Calu3 (cell line): ENCODE measurements around the gene SMC6. TPM values are rescaled to one million over a fixed set of nuclear protein-coding genes. Genes with fewer than 3 reads are reported as not detected.

Experiments
- Bru-seq: library from RNA; stranded (reverse); fragments of 400-500 nt; gene quantifications from one replicate; lab custom pipeline; 2021; lab: Mats Ljungman, UMichigan
- BruChase-seq, 2 experiments: library from RNA; stranded (reverse); fragments of 400-500 nt; gene quantifications; one replicate each; lab custom pipeline; 2021; lab: Mats Ljungman, UMichigan
- BruUV-seq: library from RNA; stranded (reverse); fragments of 400-500 nt; replicated peaks from 2 replicates; lab custom pipeline; 2021; lab: Mats Ljungman, UMichigan
- CTCF ChIA-PET: fragments of 300-600 bp; sonication (Branson Sonifier 250); formaldehyde crosslinking; loops from one replicate; lab custom pipeline; 2022; ENCODE audit warnings: antibody characterized with exemption; lab: Charles Lee
- DNase-seq: peaks from one replicate; pipeline ENCODE4 v3.0.0; 2022
- H3K27ac Mint-ChIP-seq: one replicate; pipeline ENCODE4 v1.8.0; 2022; ENCODE audit warnings: mixed read lengths; ENCODE audit not compliant: unreplicated experiment
- H3K27me3 Mint-ChIP-seq: one replicate; pipeline ENCODE4 v1.8.0; 2022; ENCODE audit warnings: mixed read lengths; ENCODE audit not compliant: unreplicated experiment
- H3K36me3 Mint-ChIP-seq: one replicate; pipeline ENCODE4 v1.8.0; 2022; ENCODE audit warnings: mild to moderate bottlenecking, moderate library complexity, mixed read lengths; ENCODE audit not compliant: insufficient read depth, unreplicated experiment
- H3K4me1 Mint-ChIP-seq: one replicate; pipeline ENCODE4 v1.8.0; 2022; ENCODE audit warnings: mild to moderate bottlenecking, low read depth, mixed read lengths; ENCODE audit not compliant: unreplicated experiment
- H3K4me3 Mint-ChIP-seq: one replicate; pipeline ENCODE4 v1.8.0; 2022; ENCODE audit warnings: mild to moderate bottlenecking, low read depth, moderate library complexity, mixed read lengths; ENCODE audit not compliant: unreplicated experiment
- H3K9me3 Mint-ChIP-seq: one replicate; pipeline ENCODE4 v1.8.0; 2022; ENCODE audit warnings: low read depth, mixed read lengths; ENCODE audit not compliant: unreplicated experiment
- CTCF ChIP-seq: fragments of 200-600 bp; IDR thresholded peaks from one replicate; pipeline ENCODE4 v1.8.0; 2022; ENCODE audit warnings: antibody characterized with exemption; ENCODE audit not compliant: unreplicated experiment
- intact Hi-C: fragments of 100-400 bp; cut with micrococcal nuclease; formaldehyde crosslinking; loops from one replicate; pipeline ENCODE4 v1.10.0; 2022; ENCODE audit not compliant: unreplicated experiment
- long read RNA-seq: library from polyadenylated mRNA; stranded (forward); transcript quantifications from one replicate; pipeline ENCODE4 v2.0.0, GENCODE V29; 2022
- total RNA-seq: library from RNA; stranded (reverse); gene quantifications from 2 replicates; pipeline ENCODE4 v1.2.3, GENCODE V29; 2022

SMC6 gene
- total RNA-seq (29.6 and 31.6 TPM in 2 replicates), Bru-seq, nascent RNA (percentile 73 among the genes with signal in this experiment), BruChase-seq, experiment 1, labeled RNA remaining after a 6-hour chase (percentile 72 among the genes with signal in this experiment), BruChase-seq, experiment 2, labeled RNA remaining after a 2-hour chase (percentile 74 among the genes with signal in this experiment)
- long read RNA-seq, full-length matches to known transcripts: 19 of 56 reads
- long read RNA-seq, partial matches to known transcripts: 4 of 56 reads
- long read RNA-seq, other reads (novel, unspliced or antisense): 33 of 56 reads

- H3K27ac Mint-ChIP-seq: peak within 1 kb of the TSS; percentile 86
- BruUV-seq: no TSS peak
- H3K9me3 Mint-ChIP-seq: no peaks in the 10 kb centered on the region
- H3K27me3 Mint-ChIP-seq: no peaks in the 10 kb centered on the region
- peaks cover 25% of the 10 kb centered on the region for H3K36me3 Mint-ChIP-seq
- intact Hi-C loops: loop anchor here (10.0 kb wide), 2 partner anchors 381 to 621 kb away; no protein-coding TSS in a partner anchor
- CTCF ChIA-PET: interaction anchor here (0.7 to 0.9 kb wide), 2 partner anchors 74 to 83 kb away, joined by 4 read pairs; no protein-coding TSS in a partner anchor
- TF ChIP-seq CTCF: no peak
- peaks cover 18% of the 10 kb centered on the region for H3K4me1 Mint-ChIP-seq
- DNase-seq: peak; percentile 89
- peak within 1 kb of the TSS; percentile 86 for H3K4me3 Mint-ChIP-seq
These were observed at the start of gene SMC6, which contains the start of gene GEN1 for GRCh38 chr2:17753803-17754663. Gene SMC6, minus strand, starts transcription at chr2:17753810. Its CDS starts 7,864 bp downstream, at chr2:17745946. Gene GEN1, plus strand, starts transcription at chr2:17754138. Its CDS starts 5,806 bp downstream, at chr2:17759944.

- Mint-ChIP-seq H3K27me3 (peaks cover 2% of the 10 kb centered on the region), H3K27ac (no peak overlapping the region), H3K9me3 (no peaks in the 10 kb centered on the region), H3K36me3 (no peaks in the 10 kb centered on the region), H3K4me1 (no peaks in the 10 kb centered on the region), H3K4me3 (no peak overlapping the region)
- no peak for DNase-seq
- intact Hi-C loops: no loop called here
- BruUV-seq: no TSS peak
- CTCF ChIA-PET: no interaction called here
- TF ChIP-seq CTCF: no peak
These were observed 47.3 kb upstream of the SMC6 start for GRCh38 chr2:17800693-17801458.

GRCh38 chr2:17800219-17800618, 46.6 kb upstream of the SMC6 start:
- intact Hi-C loops: no loop called here
- CTCF ChIA-PET: no interaction called here
- Mint-ChIP-seq H3K27ac (no peak overlapping the region), H3K4me1 (no peaks in the 10 kb centered on the region), H3K4me3 (no peak overlapping the region), H3K9me3 (no peaks in the 10 kb centered on the region), H3K27me3 (peaks cover 9% of the 10 kb centered on the region), H3K36me3 (no peaks in the 10 kb centered on the region)
- no TSS peak for BruUV-seq
- DNase-seq: no peak
- no peak for TF ChIP-seq CTCF
